HG03064 (cell line): ENCODE results near the gene MYPN.

ENCODE experiments used
- ATAC-seq: cut with Tn5 transposase; IDR thresholded peaks from one replicate; pipeline ENCODE4 v1.9.1; 2021; ENCODE audit warnings: low read depth; ENCODE audit not compliant: unreplicated experiment

The MYPN gene

DNA sequence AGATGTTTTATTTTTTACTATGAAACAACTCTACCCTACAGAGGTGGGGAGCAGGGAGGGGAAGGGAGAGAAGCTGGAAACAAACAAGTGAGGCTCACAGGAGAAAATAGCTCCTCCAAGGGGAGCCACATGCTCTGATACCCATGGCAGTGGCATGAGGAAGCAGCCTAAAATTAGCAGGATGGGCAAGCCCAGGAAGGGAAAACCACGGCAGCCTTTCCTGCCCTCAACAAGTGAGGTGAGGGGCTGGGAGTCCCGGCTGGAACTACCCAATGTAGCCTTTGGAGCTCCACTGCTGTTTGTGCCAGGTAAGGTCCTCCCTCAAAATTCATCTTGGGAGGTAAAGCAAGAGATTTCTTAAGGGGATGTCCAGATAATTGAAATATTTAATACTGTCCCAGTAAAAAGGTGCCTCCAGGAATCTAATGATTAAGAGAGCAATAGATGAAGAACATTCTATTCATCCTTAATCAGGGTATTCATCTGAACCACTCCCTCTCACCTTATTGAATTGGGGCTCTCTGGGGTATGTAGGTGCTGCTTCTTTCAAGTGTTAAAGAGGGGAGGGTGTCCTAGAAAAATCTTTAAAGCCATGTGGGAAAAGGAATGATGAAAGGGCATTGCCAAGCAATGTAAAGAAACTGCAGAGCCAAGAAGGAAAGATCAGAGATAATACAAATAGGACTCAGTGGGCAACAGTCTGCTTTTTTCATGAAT lies 21.4 kb upstream of the MYPN start:
- ATAC-seq, result no peak

GRCh38 chr10:68088740-68089139 lies 20.5 kb upstream of the MYPN start:
- ATAC-seq, result no peak

DNA sequence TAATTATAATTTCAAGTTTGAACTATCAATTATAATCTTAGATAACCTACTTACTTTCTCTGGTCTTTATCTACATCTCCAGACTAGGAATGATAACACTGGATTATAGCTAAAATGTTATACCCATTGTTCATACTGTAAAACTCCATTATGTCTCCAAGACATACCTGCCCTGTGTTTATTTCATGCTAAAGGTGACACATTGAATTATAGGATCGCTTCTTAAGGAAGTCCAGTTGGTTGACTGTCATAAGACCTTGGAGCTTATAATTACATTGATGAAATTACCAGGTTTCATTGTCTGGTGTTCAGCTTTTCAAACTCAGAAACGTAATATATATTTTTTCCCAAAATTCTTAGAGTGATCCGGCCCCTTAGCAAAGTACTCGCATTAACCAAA lies 18.7 kb upstream of the MYPN start:
- ATAC-seq, result no peak

- no peak for ATAC-seq
Observed at GRCh38 chr10:68092512-68092911, 16.8 kb upstream of the MYPN start.

GRCh38 chr10:68095153-68095552 lies 14.1 kb upstream of the MYPN start:
- ATAC-seq, result no peak

GRCh38 chr10:68096913-68097516 lies 12.3 kb upstream of the MYPN start:
- no peak for ATAC-seq

GRCh38 chr10:68099736-68100135 lies 9.6 kb upstream of the MYPN start:
- ATAC-seq, result no peak

- ATAC-seq, result no peak
Observed at GRCh38 chr10:68101066-68101465, 8.2 kb upstream of the MYPN start.

DNA sequence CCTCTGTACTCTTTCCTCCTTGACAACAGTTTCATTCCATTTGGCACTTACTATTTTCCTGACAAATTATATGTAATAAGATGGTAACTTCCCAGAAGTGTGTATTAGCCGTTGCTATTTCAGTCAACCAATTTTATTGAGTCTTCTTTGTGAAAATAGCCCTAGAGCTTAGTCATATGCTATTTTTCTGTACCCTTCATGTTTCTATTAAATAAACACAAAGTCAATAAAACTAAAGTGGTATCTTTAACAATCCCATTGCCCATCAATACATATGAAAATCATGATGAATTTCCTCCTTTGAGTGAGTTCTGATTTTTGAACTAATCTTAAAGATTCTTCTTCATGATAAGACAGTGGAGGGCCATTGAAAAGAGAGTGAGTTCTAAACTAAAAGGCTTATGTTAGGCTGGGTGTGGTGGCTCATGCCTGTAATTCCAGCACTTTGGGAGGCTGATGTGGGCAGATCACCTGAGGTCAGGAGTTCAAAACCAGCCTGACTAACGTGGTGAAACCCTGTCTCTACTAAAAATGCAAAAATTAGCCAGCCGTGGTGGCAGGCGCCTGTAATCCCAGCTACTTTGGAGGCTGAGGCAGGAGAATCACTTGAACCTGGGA lies 5.9 kb upstream of the MYPN start:
- ATAC-seq, result no peak

DNA sequence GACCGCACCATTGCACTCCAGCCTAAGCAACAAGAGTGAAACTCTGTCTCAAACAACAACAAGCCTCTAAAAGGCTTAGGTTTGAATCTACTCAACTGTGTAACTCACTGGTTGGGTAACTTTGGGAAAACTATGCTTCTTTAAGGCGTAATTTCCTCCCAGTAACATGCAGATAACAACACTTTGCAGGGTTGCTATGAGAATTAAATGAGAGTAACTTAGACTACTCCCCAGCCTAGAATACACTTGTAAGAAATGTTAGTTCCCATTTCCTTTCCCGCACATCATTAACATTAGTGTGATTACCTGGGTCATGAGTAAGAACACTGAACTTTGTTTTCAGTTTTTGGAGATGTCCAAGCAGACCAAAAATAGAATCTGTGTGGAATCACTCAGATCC lies 5.4 kb upstream of the MYPN start:
- ATAC-seq, result no peak

- ATAC-seq, result no peak
Observed at GRCh38 chr10:68105820-68106219, 3.5 kb upstream of the MYPN start.

GRCh38 chr10:68106656-68107055 lies 2.6 kb upstream of the MYPN start:
- no peak for ATAC-seq

- ATAC-seq, result no peak
Observed at GRCh38 chr10:68107651-68108050, 1.6 kb upstream of the MYPN start.

DNA sequence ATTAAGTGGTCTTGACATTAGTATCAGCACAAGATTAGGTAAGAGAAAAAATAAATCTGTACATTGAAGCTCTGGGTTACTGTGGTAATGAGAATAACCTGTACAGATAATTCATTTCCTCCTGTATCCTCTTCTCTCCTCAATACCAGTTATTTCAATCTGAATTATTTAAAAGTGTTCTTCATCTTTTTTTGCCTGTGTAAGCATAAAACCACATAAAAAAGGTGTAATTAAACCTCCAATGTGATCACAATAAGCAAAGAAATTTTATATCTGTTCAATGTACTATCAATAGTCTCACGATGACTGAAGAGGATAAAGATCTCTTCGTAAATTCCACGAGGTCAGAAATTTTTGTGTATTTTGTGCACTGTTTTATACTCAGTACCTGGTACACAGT lies 1.2 kb upstream of the MYPN start:
- no peak for ATAC-seq

DNA sequence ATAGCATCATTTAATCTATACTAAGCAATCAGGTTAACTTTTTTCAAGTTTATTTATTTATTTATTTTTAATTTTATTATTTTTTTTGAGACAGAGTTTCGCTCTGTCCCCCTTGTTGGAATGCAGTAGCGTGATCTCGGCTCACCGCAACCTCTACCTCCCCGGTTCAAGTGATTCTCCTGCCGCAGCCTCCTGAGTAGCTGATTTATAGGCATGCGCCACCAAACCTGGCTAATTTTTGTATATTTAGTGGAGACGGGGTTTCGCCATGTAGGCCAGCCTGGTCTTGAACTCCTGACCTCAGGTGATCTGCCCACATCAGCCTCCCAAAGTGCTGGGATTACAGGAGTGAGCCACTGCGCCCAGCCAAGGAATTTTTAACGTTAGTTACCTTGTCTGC lies 635 bp upstream of the MYPN start:
- ATAC-seq, result no peak

GRCh38 chr10:68110027-68110426 lies 739 bp downstream of the MYPN start:
- ATAC-seq, result no peak

DNA sequence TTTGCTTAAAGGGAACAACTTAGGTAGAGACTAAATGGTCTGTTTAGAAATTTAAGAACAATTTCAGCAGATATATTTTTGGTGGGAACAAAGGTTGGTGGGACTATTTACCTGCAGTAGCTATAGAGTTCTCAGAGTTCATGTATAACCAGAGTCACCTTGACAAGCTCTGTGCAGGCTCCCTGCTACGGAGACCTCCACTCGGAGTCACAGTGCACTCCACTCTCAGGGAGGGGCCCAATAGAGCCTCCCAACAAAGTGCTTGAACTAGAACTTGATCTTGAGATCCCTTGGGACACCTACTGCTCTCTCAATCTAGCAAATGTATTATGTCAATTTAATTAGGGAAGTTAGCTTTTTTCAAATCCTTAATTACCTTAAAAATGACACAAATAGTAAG lies 2.3 kb downstream of the MYPN start:
- no peak for ATAC-seq

- no peak for ATAC-seq
Observed at GRCh38 chr10:68112837-68113236, 3.5 kb downstream of the MYPN start.

- ATAC-seq, result no peak
Observed at GRCh38 chr10:68118657-68119056, 9.4 kb downstream of the MYPN start.

GRCh38 chr10:68121020-68121743 lies 11.9 kb downstream of the MYPN start:
- ATAC-seq, result no peak

DNA sequence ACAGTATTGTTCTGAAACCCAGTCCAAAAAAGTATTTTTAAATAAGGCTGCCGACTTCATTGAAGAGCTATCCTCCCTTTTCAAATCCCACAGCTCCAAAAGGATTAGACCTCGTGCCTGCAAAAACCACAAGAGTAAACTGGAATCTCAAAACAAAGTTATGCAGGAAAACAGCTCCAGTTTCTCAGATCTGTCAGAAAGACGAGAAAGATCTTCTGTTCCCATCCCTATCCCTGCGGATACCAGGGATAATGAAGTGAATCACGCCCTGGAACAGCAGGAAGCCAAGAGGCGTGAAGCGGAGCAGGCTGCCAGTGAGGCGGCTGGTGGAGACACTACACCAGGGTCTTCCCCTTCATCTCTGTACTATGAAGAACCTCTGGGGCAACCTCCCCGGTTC lies 12.6 kb downstream of the MYPN start:
- ATAC-seq, result no peak

DNA sequence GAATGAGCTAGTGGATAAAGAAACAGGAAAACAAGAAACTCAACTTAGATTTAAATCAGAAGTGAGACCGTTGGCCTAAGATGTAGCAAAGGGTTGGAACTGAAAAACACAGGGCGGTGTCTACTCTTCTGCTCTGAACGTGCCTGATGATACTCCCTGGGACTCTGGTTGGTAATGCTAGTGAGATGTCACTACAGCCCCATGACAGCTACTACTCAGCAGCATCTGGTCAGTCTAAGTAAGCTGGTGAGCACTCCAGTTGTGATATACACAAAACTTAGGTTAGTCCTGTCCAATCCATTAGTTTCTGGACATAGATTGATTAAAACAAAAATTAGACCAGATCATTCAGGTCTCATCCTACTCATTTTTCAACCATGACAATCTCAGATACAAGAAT lies 15.4 kb downstream of the MYPN start:
- ATAC-seq, result no peak
